Measurements from ENCODE around the gene ADCY5.

GRCh38 chr3:123244128-123244527 lies 204.8 kb downstream of the ADCY5 start:
- no peak for TF ChIP-seq CTCF (IDR thresholded peaks at IDR 0.05)
- no peak for TF ChIP-seq POLR2A (IDR thresholded peaks at IDR 0.05)
- TF ChIP-seq POLR2AphosphoS5 (IDR thresholded peaks at IDR 0.05), result no peak
